Embryonic facial prominence (tissue), 1 donor: Measurements from ENCODE around the gene PLA2G3.
"Not testable (repeated sequence)": the region's sequence is repeated elsewhere in the genome, so short reads cannot be mapped to it uniquely, and the experiment has no call there.

Source experiments
- DNase-seq: peaks from one replicate; pipeline ENCODE4 v3.0.0-alpha.2; 2016; ENCODE audit errors: extremely low spot score

The PLA2G3 gene

GRCh38 chr22:31099841-31100761 lies 40.2 kb downstream of the PLA2G3 start:
- no peak for DNase-seq

- no peak for DNase-seq
Measured at GRCh38 chr22:31099386-31099785, 40.9 kb downstream of the PLA2G3 start.

- no peak for DNase-seq
Measured at GRCh38 chr22:31098632-31099110, 41.6 kb downstream of the PLA2G3 start.

- DNase-seq = no peak
Measured at GRCh38 chr22:31097941-31098631, 42.2 kb downstream of the PLA2G3 start.

- DNase-seq = not testable (repeated sequence)
Measured at GRCh38 chr22:31097539-31097938, 42.8 kb downstream of the PLA2G3 start.

GRCh38 chr22:31096657-31097279 lies 43.5 kb downstream of the PLA2G3 start:
- DNase-seq = no peak

- DNase-seq = no peak
Measured at GRCh38 chr22:31095637-31096249, 44.6 kb downstream of the PLA2G3 start.

- DNase-seq = no peak
Measured at GRCh38 chr22:31094741-31095140, 45.6 kb downstream of the PLA2G3 start.

GRCh38 chr22:31094021-31094551 lies 46.2 kb downstream of the PLA2G3 start:
- DNase-seq = no peak

- no peak for DNase-seq
Measured at GRCh38 chr22:31093086-31093850, 47.0 kb downstream of the PLA2G3 start.

GRCh38 chr22:31092161-31092560 lies 48.1 kb downstream of the PLA2G3 start:
- DNase-seq = no peak

GRCh38 chr22:31091106-31091975 lies 49.0 kb downstream of the PLA2G3 start:
- no peak for DNase-seq

- DNase-seq = no peak
Measured at GRCh38 chr22:31090217-31091085, 49.9 kb downstream of the PLA2G3 start.

- no peak for DNase-seq
Measured at GRCh38 chr22:31089160-31090100, 50.9 kb downstream of the PLA2G3 start.

- no peak for DNase-seq
Measured at GRCh38 chr22:31088233-31088986, 51.9 kb downstream of the PLA2G3 start.

- DNase-seq = no peak
Measured at GRCh38 chr22:31087744-31088215, 52.5 kb downstream of the PLA2G3 start.
